Subcutaneous adipose tissue (tissue), 4 donors: Measurements from ENCODE around the gene DLEC1. TPM values are rescaled to one million over a fixed set of nuclear protein-coding genes. Genes with fewer than 3 reads are reported as not detected.

Experiments used
- total RNA-seq, 4 donors: library from RNA; depleted of rRNA; stranded (reverse); fragments of >200 nt; gene quantifications; one replicate each; pipeline ENCODE4 v1.1.0, GENCODE V29; 2016
- TF ChIP-seq, protein P1 (sequence below): fragments of 450-650 bp; IDR thresholded peaks from one replicate; pipeline ENCODE4 v1.5.1; 2016; ENCODE audit warnings: low read depth, mild to moderate bottlenecking, control low read depth, antibody characterized with exemption, moderate library complexity

Gene DLEC1
- total RNA-seq, 4 donors from 2014 or later, result 0.85 to 1.3 (median 1.2) TPM

DNA sequence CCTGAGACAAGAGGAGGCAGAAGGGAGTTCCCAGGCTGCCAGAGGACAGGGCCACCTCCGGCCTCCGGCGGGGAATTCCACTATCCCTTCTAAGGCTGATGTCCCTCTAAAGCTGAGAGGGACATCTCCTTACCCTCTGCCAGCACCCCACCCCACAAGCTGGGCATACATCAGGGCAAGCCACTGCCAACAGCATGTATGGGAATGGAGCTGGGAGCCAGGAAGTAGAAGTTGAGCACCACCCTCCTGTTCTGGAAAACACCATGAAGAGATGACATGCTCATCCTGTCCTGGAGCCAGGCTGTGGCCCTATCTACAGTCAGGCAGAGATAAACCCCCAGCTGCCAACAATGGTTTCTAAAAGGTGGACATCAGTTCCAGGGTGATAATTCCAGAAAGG lies 16.7 kb upstream of the DLEC1 start:
- TF ChIP-seq, protein P1, sequence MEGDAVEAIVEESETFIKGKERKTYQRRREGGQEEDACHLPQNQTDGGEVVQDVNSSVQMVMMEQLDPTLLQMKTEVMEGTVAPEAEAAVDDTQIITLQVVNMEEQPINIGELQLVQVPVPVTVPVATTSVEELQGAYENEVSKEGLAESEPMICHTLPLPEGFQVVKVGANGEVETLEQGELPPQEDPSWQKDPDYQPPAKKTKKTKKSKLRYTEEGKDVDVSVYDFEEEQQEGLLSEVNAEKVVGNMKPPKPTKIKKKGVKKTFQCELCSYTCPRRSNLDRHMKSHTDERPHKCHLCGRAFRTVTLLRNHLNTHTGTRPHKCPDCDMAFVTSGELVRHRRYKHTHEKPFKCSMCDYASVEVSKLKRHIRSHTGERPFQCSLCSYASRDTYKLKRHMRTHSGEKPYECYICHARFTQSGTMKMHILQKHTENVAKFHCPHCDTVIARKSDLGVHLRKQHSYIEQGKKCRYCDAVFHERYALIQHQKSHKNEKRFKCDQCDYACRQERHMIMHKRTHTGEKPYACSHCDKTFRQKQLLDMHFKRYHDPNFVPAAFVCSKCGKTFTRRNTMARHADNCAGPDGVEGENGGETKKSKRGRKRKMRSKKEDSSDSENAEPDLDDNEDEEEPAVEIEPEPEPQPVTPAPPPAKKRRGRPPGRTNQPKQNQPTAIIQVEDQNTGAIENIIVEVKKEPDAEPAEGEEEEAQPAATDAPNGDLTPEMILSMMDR, result no peak

DNA sequence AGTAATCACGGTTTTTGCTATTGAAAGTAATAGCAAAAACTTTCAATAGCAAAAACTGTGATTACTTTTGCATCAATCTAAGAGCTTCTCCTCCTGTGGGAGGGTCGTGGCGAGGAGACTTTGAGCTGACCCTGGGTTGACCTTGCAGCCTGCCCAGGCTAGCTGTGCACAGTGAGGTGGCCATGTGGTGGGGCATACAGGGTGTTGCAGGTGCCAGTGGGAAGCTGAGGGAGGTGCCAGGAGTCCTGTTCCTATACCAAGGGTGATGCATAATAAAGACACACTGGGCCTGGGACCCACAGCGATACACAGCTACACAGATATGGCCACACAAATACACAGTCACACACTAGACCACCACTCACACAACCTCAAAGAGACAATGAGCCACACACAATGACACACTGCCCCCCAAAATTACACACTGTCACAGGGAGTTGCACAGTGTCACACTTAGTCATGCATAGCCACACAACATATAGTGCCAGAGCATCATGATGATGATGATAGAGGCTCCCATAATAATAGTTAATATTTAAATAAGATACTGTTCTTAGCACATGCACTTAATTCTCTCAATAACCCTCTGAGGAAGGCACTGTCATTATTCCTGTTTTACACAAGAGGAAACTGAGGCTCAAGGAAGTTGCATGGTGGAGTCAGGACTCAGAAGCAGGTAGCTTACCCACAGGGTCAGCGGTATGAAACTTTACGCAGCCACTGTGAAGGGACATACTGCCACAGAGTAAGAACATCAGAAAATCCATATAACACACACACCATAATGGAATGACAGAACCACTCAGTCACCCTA lies 15.9 kb upstream of the DLEC1 start:
- TF ChIP-seq, protein P1, result no peak

DNA sequence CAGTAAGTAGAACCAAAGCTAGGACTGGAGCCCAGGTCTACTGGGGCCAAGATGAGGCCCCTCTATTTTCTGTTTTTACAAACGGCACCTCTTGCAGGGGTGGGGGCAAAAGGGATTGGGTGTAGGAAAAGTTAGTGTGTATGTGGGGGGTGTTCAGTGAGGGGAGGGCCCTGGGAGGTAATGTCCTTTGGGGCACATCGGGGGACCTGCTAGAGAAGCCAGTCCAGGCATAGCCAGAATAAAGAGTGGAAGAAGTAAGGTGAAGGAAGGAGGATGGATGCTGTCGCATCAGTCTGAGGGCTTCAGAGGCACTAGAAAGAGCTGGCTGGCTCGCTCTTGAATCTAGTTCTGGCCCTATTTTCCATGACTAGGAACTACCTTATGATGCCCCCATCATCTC lies 12.2 kb upstream of the DLEC1 start:
- TF ChIP-seq, protein P1, result no peak

DNA sequence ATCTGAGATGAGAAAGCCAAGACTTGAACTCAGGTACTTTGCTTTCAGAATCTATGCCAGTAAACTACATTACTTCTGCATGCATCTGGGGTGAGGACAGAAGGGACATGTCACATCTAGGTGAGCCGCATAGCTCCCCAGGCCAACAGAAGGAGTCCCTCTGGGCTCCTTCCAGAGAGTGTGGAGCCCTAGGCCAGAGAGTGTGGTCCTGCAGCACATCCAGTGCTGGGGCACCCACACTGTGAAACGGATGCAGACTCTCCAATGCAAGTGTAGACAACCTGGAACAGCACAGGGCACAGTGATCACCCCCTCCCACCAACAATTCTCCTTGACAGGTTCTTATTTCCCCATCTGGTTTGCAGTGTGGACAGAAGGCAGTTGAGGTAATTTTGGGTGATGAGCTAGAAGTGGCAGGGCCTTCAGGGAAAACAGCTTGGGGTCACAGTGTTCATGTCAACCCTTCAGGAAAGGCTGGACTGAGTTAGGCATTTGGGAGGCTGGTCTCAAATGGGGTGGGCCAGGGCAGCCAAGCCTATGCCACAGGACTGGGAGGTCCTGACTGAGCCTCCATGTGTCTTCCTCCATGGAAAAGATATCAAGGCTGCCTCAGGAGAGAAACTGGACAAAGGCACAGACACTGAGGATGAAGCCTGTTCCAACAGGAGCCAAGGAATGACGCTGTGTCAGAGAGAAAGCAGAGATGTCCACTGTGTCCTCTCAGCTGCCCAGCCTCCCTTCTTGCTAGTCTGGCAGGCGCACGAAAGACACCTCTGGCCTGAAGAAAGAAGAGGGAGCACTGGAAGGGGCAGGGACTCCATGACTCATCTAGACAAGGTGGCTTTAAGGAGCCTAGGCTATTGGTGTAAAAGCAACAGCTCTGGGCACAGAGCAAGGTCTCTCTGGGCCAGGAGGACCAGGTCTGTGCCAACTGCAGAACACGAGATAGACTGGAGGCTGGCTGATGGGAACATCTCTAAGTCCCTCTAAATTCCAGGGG lies 11.2 kb upstream of the DLEC1 start:
- TF ChIP-seq, protein P1, result no peak

DNA sequence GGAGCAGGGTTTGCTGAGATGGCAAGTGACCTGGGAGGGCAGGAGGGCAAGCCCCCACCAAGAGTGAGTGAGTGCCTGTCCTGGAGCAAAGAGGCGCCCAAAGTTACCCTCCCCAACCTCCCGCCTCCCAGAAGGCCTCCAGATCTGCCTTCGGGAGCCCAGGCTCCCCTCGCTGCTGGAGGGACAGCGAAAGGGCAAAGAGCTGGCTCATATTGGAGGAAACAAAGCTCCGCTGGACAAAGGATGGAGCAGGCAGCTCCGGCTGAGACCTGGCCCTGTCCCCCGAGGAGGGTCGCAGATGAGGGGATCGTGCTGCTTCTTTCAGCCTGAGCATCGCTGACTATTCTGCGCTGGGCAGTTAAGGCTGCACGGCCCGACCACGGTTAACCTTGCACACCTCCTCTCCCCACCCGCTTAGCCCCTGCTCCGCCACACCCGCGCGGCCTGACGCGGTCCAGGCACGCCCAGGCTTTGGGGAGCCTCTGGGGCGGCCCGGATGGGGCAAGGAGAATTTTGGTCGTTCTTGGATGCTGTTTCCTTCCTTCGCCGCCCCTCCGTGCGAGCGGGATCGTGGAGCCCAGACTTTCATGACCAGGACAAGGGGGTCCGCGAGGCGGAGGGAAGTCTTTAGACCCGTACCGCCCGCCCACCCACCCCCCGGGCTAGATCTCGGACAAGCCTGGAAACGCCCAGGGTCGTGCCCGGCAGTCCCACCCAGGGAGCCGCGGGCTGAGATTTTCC lies 10.2 kb upstream of the DLEC1 start:
- TF ChIP-seq, protein P1, result no peak

DNA sequence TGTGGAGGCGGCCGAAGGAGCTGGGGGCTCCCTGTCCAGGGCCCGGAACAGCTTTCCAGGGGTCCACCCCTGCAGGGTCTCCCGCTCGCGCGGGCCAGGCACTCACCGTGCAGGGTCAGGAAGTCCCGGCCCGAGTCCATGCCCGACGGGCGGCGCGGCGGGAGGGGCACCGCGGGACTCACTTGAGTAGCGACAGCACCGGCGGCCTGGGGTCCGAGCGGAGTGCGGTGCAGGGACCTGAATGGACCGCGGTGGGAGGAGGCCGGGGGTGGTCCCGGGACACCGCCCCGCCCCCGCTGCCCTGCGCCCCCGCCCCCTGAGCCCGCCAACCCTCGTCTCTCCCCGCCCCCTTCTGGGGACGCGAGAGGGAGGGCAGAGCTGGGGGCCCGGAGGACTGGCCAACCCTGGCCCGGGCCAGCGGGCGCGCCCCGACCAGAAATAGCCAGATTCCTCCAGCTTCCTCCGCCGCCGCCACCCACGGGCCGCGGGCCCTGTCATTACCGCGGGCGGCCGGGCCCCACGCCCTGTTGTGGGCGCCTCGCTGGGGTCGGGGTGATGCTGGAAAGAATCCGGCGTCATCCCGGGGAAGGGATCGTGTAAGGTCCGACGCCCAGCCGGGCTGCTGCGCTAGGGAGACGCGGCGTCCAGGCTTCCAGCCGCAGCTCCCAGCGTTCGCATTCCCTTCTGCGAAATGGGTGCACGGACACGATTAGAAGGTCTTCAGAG lies 9.4 kb upstream of the DLEC1 start, which contains the start of gene PLCD1:
PLCD1 (minus strand) TSS at position 243 of the 726 bp plus-strand sequence; CDS start at position 140, 103 bp downstream.
- TF ChIP-seq, protein P1, result no peak
